Endothelial cell of umbilical vein (primary cell): ENCODE data around the gene CNN2. TPM values are rescaled to one million over a fixed set of nuclear protein-coding genes. Genes with fewer than 3 reads are reported as not detected.

Experiments used
- BruUV-seq: library from RNA; stranded (reverse); fragments of 400-500 nt; replicated peaks from 2 replicates; lab custom pipeline; 2021; lab: Mats Ljungman, UMichigan
- CTCF ChIA-PET: fragments of 300-600, 350-600 bp; sonication (Branson Sonifier 250); formaldehyde crosslinking; loops from one replicate; lab custom pipeline; 2021; ENCODE audit warnings: antibody characterized with exemption, inconsistent platforms; lab: Charles Lee
- POLR2A ChIA-PET: fragments of 300-600, 350-600 bp; sonication (Branson Sonifier 250); formaldehyde crosslinking; loops from one replicate; lab custom pipeline; 2021; ENCODE audit warnings: antibody characterized with exemption, inconsistent platforms; lab: Charles Lee
- DNase-seq: peaks from one replicate; pipeline ENCODE4 v3.0.0-alpha.2; 2011; ENCODE audit warnings: low read depth, low spot score
- FAIRE-seq: peaks from 2 replicates; lab custom pipeline; 2011; peaks lifted over from hg19 to GRCh38; lab: Jason Lieb, UNC
- H2AFZ ChIP-seq: 2 replicates; pipeline ENCODE4 v1.6.0; 2012; ENCODE audit warnings: low read depth, low read length, control low read depth, inconsistent platforms
- H3K27ac ChIP-seq: 2 replicates; pipeline ENCODE4 v1.5.1; 2011; ENCODE audit warnings: low read depth, mild to moderate bottlenecking, control low read depth, low read length, moderate library complexity; ENCODE audit not compliant: insufficient read depth
- H3K27me3 ChIP-seq, 2 experiments: 2 replicates each; pipeline versions ENCODE4 v1.6.0 to v1.6.1; 2011; ENCODE audit warnings: low read length in 2 of 2, mixed read lengths in 1 of 2; ENCODE audit not compliant: control insufficient read depth in 2 of 2, insufficient read depth in 2 of 2
- H3K36me3 ChIP-seq, 2 experiments: 2 replicates in 1 of 2; 3 replicates in 1 of 2; pipeline ENCODE4 v1.5.1; 2011; ENCODE audit warnings: low read length in 2 of 2, mild to moderate bottlenecking in 1 of 2, moderate library complexity in 1 of 2; ENCODE audit not compliant: control insufficient read depth in 2 of 2, insufficient read depth in 2 of 2; ENCODE audit errors: extremely low read depth in 1 of 2
- H3K4me1 ChIP-seq: 3 replicates; pipeline ENCODE4 v1.5.1; 2011; ENCODE audit warnings: mild to moderate bottlenecking, low read length; ENCODE audit not compliant: control insufficient read depth, insufficient read depth; ENCODE audit errors: extremely low read depth
- H3K4me2 ChIP-seq: 2 replicates; pipeline ENCODE4 v1.6.1; 2011; ENCODE audit warnings: low read length, control low read depth, mixed read lengths; ENCODE audit not compliant: insufficient read depth
- H3K4me3 ChIP-seq, 3 experiments: fragments of 200-600 bp in 1 of 3; sonication (generic), shearing (Covaris generic) in 1 of 3; replicated peaks in 1 of 3; 2 replicates each; pipeline ENCODE4 v1.5.1; 2011 to 2016; ENCODE audit warnings: control low read depth in 3 of 3, low read length in 3 of 3, mild to moderate bottlenecking in 2 of 3, inconsistent platforms in 1 of 3, low read depth in 1 of 3, moderate library complexity in 1 of 3; ENCODE audit not compliant: insufficient read depth in 1 of 3
- H3K79me2 ChIP-seq: 2 replicates; pipeline ENCODE4 v1.6.0; 2012; ENCODE audit warnings: low read length, inconsistent platforms; ENCODE audit not compliant: control insufficient read depth, insufficient read depth
- H3K9ac ChIP-seq: replicated peaks from 2 replicates; pipeline ENCODE3; 2011; ENCODE audit warnings: low read length, control low read depth; ENCODE audit not compliant: insufficient read depth; ENCODE audit errors: extremely low read depth
- H3K9me1 ChIP-seq: replicated peaks from 3 replicates; pipeline ENCODE4 v1.6.0; 2011; ENCODE audit warnings: mild to moderate bottlenecking, low read length; ENCODE audit not compliant: control insufficient read depth, insufficient read depth; ENCODE audit errors: extremely low read depth
- H3K9me3 ChIP-seq: replicated peaks from 2 replicates; pipeline ENCODE4 v1.5.1; 2012; ENCODE audit warnings: low read length, inconsistent platforms; ENCODE audit not compliant: control insufficient read depth, insufficient read depth
- H4K20me1 ChIP-seq: replicated peaks from 2 replicates; pipeline ENCODE3; 2011; ENCODE audit warnings: mild to moderate bottlenecking, low read length; ENCODE audit not compliant: control insufficient read depth, insufficient read depth; ENCODE audit errors: extremely low read depth
- EZH2 ChIP-seq: IDR thresholded peaks from 2 replicates; pipeline ENCODE4 v1.6.1; 2012; ENCODE audit warnings: borderline replicate concordance, low read depth, mild to moderate bottlenecking, moderate library complexity, low read length, inconsistent platforms; ENCODE audit not compliant: severe bottlenecking
- FOS ChIP-seq: IDR thresholded peaks from 2 replicates; pipeline ENCODE4 v1.6.1; 2011; ENCODE audit warnings: mild to moderate bottlenecking, low read length, moderate library complexity, borderline replicate concordance; ENCODE audit not compliant: insufficient read depth
- GATA2 ChIP-seq: IDR thresholded peaks from 2 replicates; pipeline ENCODE4 v1.7.0; 2011; ENCODE audit warnings: low read depth, mild to moderate bottlenecking, moderate library complexity, mixed read lengths, low read length; ENCODE audit not compliant: insufficient read length, insufficient read depth
- JUN ChIP-seq: IDR thresholded peaks from 2 replicates; pipeline ENCODE4 v1.6.1; 2011; ENCODE audit warnings: borderline replicate concordance, low read depth; ENCODE audit not compliant: insufficient read length, insufficient read depth
- MYC ChIP-seq: IDR thresholded peaks from one replicate; pipeline ENCODE4 v1.6.1; 2011; ENCODE audit warnings: mild to moderate bottlenecking, low read depth, low read length
- POLR2A ChIP-seq: IDR thresholded peaks from 2 replicates; pipeline ENCODE4 v1.6.1; 2012; ENCODE audit warnings: low read depth, mild to moderate bottlenecking, control low read depth, low read length
- POLR2AphosphoS5 ChIP-seq: IDR thresholded peaks from 2 replicates; pipeline ENCODE4 v1.6.1; 2012; ENCODE audit warnings: low read depth, mild to moderate bottlenecking, control low read depth, low read length, moderate library complexity; ENCODE audit not compliant: insufficient read depth
- dilution Hi-C: fragments of 300-500 bp; cut with MboI; formaldehyde crosslinking; loops from one replicate; pipeline ENCODE4 v1.15.0; 2019; ENCODE audit warnings: low sequenced_read_pairs; ENCODE audit not compliant: extremely low pct_ligation_motif_present
- intact Hi-C: fragments of 100-400 bp; cut with micrococcal nuclease; formaldehyde crosslinking; loops from one replicate; pipeline ENCODE4 v1.10.0; 2022
- polyA plus RNA-seq, 4 experiments: library from polyadenylated mRNA; depleted of rRNA in 3 of 4; stranded (reverse) in 3 of 4; unstranded in 1 of 4; fragments of >200 nt; gene quantifications; 2 replicates each; pipeline versions ENCODE4 v1.2.1 to v1.2.3, GENCODE V29; 2011 to 2012; ENCODE audit warnings: missing spikeins in 1 of 4
- total RNA-seq: library from RNA; stranded (reverse); gene quantifications from 2 replicates; pipeline ENCODE4 v1.2.3, GENCODE V29; 2021
- TF ChIP-seq, protein P1 (sequence below), 2 donors: IDR thresholded peaks; 1 replicate in 1 of 2; 2 replicates in 1 of 2; pipeline ENCODE4 v1.5.1; 2011; ENCODE audit warnings: low read length in 2 of 2, mild to moderate bottlenecking in 2 of 2, moderate library complexity in 2 of 2, control low read depth in 1 of 2, inconsistent platforms in 1 of 2, low read depth in 1 of 2; ENCODE audit not compliant: insufficient read depth in 1 of 2; ENCODE audit errors: extremely low read depth in 1 of 2
- TF ChIP-seq, protein P2 (sequence below): IDR thresholded peaks from 2 replicates; pipeline ENCODE4 v1.6.1; 2011; ENCODE audit not compliant: insufficient read depth, insufficient read length

CNN2 gene
- total and polyA plus RNA-seq, 2 donors (not counting 3 experiments of a cell fraction or from before 2014, with no cell fraction given): 207 to 286 TPM

DNA sequence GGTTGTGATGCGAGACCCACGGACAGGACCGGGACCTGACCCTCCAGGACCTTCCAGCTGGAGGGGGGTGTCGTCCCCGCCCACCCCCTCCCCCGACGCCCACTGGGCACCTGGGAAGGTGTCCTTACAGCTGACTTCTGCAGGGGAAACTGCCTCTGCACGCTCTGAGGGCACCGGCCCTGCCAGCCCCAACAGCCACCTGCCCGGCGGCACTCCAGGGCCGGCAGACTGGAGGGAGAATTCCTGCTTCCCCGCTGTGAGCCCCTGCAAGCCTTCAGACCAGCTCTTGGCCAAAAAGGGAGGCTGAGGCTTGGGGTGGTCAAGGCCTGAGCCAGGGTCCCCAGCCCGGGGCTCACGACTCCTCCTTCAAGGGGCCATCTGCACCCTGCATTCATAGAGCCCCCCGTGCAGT lies 1.2 kb downstream of the CNN2 start:
- H2AFZ ChIP-seq: no peak overlapping the region
- no TSS peak for BruUV-seq
- peak; percentile 21 for DNase-seq
- H3K36me3 ChIP-seq: peaks cover 2 to 7% of the 10 kb centered on the region in 2 experiments
- H3K27me3 ChIP-seq: no peaks in the 10 kb centered on the region
- no peak overlapping the region for H3K27ac ChIP-seq
- H3K9ac ChIP-seq: peak overlapping the region; percentile 89
- no peak for FAIRE-seq
- H4K20me1 ChIP-seq: no peaks in the 10 kb centered on the region
- ChIA-PET POLR2A (interaction anchor here (0.9 to 5.7 kb wide), 4 partner anchors 11 to 241 kb away, joined by 3 to 36 read pairs (median 4); partner anchors contain the start of genes ABCA7 and CIRBP), CTCF (interaction anchor here (1.2 to 1.8 kb wide), 4 partner anchors 12 to 86 kb away, joined by 3 to 8 read pairs (median 6); partner anchors contain the start of gene ABCA7)
- intact Hi-C loops: no loop called here
- no peaks in the 10 kb centered on the region for H3K9me3 ChIP-seq
- TF ChIP-seq FOS (no peak), MYC (no peak), JUN (no peak), EZH2 (no peak), POLR2A (no peak), GATA2 (no peak), POLR2AphosphoS5 (no peak)
- TF ChIP-seq, protein P1, sequence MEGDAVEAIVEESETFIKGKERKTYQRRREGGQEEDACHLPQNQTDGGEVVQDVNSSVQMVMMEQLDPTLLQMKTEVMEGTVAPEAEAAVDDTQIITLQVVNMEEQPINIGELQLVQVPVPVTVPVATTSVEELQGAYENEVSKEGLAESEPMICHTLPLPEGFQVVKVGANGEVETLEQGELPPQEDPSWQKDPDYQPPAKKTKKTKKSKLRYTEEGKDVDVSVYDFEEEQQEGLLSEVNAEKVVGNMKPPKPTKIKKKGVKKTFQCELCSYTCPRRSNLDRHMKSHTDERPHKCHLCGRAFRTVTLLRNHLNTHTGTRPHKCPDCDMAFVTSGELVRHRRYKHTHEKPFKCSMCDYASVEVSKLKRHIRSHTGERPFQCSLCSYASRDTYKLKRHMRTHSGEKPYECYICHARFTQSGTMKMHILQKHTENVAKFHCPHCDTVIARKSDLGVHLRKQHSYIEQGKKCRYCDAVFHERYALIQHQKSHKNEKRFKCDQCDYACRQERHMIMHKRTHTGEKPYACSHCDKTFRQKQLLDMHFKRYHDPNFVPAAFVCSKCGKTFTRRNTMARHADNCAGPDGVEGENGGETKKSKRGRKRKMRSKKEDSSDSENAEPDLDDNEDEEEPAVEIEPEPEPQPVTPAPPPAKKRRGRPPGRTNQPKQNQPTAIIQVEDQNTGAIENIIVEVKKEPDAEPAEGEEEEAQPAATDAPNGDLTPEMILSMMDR (IDR thresholded peaks at IDR 0.05; ENCODE audit: extremely low read depth in 1 of 2, insufficient read depth in 1 of 2, low read depth in 1 of 2, low read length in 2 of 2): no peak
- TF ChIP-seq, protein P2, sequence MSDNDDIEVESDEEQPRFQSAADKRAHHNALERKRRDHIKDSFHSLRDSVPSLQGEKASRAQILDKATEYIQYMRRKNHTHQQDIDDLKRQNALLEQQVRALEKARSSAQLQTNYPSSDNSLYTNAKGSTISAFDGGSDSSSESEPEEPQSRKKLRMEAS: no peak
- peak overlapping the region; percentile 76 for H3K4me2 ChIP-seq
- peaks cover 42% of the 10 kb centered on the region for H3K79me2 ChIP-seq
- H3K4me3 ChIP-seq: peak overlapping the region; percentile 52 to 88 (median 84)
- H3K9me1 ChIP-seq: no peaks in the 10 kb centered on the region
- peaks cover 9% of the 10 kb centered on the region for H3K4me1 ChIP-seq
- dilution Hi-C loops: no loop called here
